Left ventricle myocardium superior (tissue), 1 donor: Measurements from ENCODE around the gene SMYD2. TPM values are rescaled to one million over a fixed set of nuclear protein-coding genes. Genes with fewer than 3 reads are reported as not detected.

ENCODE experiments used
- ATAC-seq: fragments of 200-7000 bp; cut with Tn5 transposase; one replicate; pipeline ENCODE4 v1.9.1; 2020; ENCODE audit warnings: mild to moderate bottlenecking, moderate library complexity
- DNase-seq: peaks from one replicate; pipeline ENCODE4 v3.0.0-alpha.2; 2020
- intact Hi-C: fragments of 100-400 bp; cut with micrococcal nuclease; formaldehyde crosslinking; loops from one replicate; pipeline ENCODE4 v1.11.0; 2022
- total RNA-seq: library from RNA; stranded (reverse); fragmentation: NEBNext Ultra II Directional; extraction: Animal tissue kit (Norgen Biotek cat#: 25700); gene quantifications from one replicate; pipeline ENCODE4 v1.2.1, GENCODE V29; 2021
- donor health status: DM: no; HTN: yes; CAD: no; lungs with severe emphysema.

Gene SMYD2
- total RNA-seq, 1 donor from 2014 or later: 234 TPM

GRCh38 chr1:214377886-214378285 is 96.9 kb downstream of the SMYD2 start:
- no peak for DNase-seq
- intact Hi-C loops: no loop called here
- no peak for ATAC-seq

- intact Hi-C loops: no loop called here
- ATAC-seq: no peak
- DNase-seq: no peak
Observed at GRCh38 chr1:214378492-214378891, 97.5 kb downstream of the SMYD2 start.

DNA sequence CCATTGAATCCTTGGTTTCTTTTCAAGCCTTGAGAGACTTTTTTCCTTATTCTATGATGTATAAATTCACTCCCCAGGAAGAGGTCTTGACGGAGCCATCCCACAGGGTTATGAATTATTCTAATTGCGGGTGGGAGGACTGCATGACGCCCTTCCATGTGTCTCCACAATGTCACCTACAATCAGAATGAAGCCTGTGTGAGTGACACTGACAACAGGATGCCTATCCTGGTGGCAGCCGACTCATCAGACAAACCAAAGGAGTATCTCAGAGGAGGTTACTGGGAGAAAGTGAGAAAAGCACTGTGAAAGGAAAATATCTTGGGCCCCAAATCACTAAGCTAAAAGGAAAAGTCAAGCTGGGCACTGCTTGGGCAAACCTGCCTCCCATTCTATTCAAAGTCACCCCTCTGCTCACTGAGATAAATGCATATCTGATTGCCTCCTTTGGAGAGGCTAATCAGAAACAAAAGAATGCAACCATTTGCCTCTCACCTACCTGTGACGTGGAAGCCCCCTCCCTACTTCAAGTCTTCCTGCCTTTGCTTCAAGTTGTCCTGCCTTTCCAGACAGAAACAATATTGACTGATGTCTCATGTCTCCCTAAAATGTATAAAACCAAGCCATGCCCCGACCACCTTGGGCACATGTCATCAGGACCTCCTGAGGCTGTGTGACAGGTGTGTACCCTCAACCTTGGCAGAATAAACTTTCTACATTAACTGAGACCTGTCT is 98.4 kb downstream of the SMYD2 start:
- intact Hi-C loops: no loop called here
- DNase-seq: no peak

GRCh38 chr1:214380396-214380795 is 99.4 kb downstream of the SMYD2 start:
- no peak for DNase-seq
- no peak for ATAC-seq
- intact Hi-C loops: no loop called here

More for the DNA sequence above, 98.4 kb downstream of the SMYD2 start:
- ATAC-seq: no peak

- DNase-seq (no peak), ATAC-seq (no peak)
- intact Hi-C loops: no loop called here
Observed at GRCh38 chr1:214380986-214381695, 100.2 kb downstream of the SMYD2 start.

DNA sequence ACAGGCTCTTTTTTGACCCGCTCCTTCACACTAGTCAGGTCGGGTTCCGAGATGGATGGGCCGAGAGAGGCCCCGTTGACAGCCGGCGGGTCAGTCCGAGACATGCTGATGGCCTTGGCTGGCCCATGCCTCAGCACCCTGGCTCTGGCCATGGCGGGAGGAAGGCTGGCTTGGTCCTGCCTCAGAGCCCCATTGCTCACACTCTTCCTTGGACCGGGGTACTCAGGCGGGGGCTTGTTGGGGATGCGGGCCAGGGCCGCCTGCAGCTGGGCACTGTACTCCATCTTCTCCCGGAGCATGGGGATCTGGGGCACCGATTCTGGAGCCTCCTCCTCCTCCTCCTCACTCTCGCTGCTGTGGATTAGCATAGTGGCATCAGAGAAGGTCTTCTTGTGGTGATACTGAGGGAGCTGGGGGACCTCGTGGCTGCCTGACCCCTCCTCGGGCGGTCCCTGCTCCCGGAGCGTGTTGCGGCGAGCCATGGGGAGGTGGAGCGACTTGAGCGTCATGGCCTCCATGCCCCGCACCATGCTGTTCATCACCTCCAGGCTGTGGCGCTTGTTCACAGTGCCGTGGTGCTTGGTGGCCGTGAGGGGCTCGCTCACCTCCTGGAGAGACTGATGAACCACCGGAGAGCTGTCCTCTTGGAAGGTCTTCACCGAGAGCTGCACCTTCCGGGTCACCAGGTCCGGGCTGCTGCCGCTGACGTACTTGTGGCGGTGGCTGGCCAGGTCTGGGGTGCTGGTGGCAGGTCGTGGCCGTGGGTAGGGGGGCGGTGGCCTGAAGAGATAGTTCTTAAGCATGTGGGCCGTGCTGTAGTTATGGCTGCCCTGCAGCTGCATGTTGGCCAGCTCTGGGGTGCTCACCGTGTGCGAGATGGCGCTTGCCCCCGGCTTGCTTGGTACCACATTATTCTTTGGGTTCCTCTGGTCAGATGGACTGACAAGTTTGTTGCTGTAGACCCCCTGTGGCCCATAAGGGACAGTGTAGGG is 102.7 kb downstream of the SMYD2 start:
- DNase-seq (no peak), ATAC-seq (no peak)
- intact Hi-C loops: no loop called here

- DNase-seq (no peak), ATAC-seq (no peak)
- intact Hi-C loops: no loop called here
Observed at GRCh38 chr1:214384373-214385079, 103.6 kb downstream of the SMYD2 start.

DNA sequence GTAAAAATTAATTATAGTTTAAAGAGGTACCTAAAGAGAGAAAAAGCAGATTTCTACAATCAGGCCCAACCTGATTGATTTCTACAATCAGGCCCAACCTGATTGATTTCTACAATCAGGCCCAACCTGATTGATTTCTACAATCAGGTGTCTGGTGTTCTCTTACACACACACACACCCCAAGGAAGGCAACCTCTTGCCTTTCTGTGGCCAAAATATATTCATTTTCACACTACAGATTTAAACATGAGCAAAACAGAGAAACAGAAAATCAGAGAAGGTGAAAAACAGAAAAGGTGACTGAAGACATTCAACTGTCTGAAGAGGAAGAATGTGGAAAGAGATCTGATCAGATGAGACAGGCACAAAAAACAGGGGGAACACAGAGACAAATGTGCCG is 104.5 kb downstream of the SMYD2 start:
- intact Hi-C loops: no loop called here
- ATAC-seq (no peak), DNase-seq (no peak)

- DNase-seq (no peak), ATAC-seq (no peak)
- intact Hi-C loops: no loop called here
Observed at GRCh38 chr1:214386333-214386732, 105.4 kb downstream of the SMYD2 start.
